LNCAP (cell line): ENCODE measurements around the gene BARX1.

ENCODE experiments used
- TF ChIP-seq, protein P1 (sequence below): fragments of 450-650 bp; IDR thresholded peaks from 2 replicates; pipeline ENCODE4 v1.5.1; 2017; ENCODE audit warnings: mild to moderate bottlenecking

Gene BARX1

DNA sequence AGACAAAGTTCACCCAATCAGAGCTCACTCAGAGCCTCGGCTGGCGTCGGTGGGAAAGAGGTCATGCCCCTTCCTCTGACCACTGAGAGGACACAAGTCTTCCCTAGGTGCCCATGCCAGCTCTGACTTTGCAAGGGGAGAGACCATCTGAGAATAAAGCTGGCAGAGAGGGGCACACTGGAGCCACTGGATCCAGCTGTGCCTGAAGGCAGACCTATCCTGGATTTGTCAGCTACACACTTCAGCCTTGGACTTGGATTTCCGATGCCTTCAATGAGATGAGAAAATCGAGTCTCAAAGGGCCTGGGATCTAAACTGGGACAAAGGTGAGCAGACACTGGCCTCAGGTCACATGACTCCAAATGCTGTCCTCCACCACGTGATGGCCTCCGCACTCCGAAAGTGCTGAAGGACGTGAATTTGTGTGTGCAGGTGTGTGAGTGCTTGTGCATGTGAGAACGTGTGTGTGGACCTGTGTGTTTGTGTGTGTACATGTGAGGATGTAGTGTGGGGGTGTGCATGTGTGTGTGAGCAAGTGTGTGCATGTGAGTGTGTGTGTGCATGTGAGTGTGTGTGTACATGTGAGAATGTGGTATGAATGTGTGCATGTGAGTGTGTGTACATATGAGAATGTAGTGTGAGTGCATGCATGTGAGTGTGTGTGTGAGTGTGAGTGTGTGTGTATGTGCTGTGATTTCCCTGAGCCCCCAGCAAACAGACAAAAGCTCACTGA lies 37.9 kb downstream of the BARX1 start:
- TF ChIP-seq, protein P1, sequence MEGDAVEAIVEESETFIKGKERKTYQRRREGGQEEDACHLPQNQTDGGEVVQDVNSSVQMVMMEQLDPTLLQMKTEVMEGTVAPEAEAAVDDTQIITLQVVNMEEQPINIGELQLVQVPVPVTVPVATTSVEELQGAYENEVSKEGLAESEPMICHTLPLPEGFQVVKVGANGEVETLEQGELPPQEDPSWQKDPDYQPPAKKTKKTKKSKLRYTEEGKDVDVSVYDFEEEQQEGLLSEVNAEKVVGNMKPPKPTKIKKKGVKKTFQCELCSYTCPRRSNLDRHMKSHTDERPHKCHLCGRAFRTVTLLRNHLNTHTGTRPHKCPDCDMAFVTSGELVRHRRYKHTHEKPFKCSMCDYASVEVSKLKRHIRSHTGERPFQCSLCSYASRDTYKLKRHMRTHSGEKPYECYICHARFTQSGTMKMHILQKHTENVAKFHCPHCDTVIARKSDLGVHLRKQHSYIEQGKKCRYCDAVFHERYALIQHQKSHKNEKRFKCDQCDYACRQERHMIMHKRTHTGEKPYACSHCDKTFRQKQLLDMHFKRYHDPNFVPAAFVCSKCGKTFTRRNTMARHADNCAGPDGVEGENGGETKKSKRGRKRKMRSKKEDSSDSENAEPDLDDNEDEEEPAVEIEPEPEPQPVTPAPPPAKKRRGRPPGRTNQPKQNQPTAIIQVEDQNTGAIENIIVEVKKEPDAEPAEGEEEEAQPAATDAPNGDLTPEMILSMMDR, result no peak

DNA sequence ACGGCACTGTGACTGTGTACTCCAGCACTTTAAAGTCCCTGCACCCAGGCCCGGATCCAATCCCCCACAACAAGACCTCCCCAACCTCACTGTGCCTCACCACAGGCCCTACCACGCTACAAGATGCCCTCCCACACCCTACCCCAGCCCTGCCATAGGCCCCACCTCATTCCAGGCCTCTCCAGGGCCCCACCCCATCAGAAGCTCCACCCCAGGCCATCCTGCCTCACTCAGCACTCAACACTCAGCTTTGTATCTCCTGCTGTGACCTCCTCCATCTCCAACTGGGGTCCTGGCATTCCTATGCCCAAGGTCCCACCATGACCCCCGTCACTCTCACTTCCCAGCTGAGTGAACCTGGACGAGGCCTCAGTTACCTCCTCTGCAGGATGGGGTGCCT lies 38.8 kb downstream of the BARX1 start:
- TF ChIP-seq, protein P1, result no peak

DNA sequence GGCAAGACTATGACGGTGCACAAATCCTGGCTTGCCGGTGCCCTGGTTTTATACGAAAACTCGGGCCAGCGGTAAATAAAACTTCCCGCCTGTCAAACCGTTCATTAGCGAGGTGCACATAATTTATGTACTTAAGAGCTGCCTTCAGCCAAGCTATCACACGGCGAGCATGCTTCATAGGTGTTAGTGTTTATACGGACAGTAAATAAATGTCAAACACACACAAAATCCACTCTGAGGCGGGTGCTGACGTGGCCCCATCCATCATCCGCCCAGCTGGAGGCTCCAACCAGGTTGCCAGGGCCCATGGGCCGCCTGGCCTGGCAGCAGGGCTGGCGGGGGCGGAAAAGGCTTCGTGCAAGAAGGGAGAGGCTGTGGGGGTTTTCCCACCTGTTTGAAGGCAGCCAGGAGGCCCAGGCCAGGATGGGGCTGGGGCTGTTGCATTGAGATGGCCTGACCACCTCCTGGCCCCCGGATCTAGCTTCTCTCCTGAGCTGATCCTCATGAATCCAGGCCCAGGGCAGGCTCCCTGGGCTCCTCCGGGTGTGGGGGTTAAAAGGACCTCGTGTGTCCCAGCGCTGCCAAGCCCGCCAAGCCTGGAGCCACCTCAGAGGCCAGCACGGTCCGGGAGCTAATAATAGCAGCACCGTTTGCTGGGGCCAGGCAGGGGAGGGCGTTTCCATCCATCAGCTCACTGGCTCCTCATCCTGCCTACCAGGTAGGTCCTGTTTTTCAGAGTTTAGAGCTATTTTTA lies 43.2 kb downstream of the BARX1 start:
- TF ChIP-seq, protein P1, result no peak

DNA sequence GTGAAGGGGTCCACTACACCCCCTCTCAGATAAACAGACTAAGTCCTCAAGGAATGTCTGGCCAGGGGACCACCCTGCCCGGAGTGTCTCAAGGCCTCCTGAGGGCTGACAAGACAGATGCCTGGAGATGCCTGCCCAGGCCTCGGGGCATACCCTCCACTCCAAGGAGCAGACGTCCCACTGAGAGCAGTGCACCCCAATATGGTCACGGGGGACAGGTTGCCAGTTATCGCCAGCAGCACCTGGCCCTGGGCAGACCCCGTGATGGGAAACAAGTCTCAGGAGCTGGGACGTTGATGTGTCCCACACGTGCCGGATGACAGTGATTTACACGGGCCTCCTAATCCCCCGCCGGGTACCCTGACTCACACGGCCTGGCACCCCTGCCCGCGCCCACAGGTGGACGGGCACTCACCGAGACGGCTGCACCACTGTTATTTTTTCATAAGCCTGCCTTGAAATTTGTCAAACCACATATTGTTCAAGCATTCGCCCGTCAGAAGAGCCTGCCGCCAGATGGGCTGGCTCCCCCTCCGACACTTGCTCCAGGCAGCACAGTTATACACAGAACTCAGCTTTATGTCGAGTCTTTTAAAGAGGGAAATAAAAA lies 43.9 kb downstream of the BARX1 start:
- TF ChIP-seq, protein P1, result no peak

DNA sequence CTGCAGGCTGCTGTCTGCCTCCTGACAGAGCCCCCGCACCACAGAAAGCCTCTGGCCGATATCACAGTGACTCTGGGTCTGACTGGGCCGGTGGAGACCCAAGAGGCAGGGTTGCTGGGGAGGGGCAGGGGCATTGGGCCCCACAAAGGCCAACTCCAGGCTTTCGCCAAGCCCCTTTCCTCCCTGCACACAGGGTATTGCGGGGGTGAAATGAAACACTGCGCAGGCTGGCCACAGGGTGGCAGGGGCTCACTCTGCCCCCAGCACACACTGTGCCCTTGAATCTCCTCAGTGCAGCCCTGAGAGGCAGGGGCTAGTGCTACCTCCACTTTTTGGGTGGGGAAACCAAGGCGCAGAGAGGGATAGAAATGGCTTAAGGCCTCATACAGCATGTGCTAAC lies 44.6 kb downstream of the BARX1 start:
- TF ChIP-seq, protein P1, result no peak

DNA sequence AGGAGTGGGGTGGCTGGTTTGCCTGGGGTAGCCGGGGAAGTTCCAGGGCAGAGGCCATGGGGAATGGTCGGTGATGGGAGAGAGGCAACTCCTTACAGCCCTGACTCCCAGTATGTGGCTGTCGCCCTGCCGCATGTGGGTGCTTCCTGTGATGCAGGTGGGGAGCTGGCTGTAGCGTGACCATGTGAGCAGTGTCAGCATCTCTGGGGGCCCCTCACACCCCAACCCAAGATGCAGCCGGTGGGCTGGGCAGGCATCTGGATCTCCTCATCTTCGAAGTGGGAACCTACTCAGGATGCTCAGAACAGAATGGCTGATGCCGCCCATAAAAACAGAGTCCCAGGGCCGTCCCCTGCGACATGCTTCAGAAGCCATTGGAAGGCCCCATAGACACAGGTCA lies 45.0 kb downstream of the BARX1 start:
- TF ChIP-seq, protein P1, result no peak

DNA sequence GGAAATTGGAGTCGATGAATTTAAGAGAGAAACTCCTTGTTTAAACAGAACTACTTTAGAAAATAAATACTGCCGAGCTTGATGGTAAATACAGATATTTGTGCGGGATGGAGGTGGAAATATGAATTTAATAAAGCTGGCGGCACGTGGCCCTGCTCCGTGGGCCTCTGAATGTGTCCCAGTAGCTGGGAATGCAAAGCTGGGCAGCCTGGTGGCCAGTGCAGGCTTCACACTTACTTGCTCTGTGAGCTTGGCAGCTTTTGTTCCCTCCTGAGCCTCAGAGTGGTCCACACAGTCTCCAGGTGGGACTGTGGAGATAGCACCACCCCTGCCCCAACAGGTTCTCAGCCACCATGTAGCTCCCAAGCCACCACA lies 45.9 kb downstream of the BARX1 start:
- TF ChIP-seq, protein P1, result no peak
